Prostate gland (tissue), 2 donors: Measurements from ENCODE around the gene CELSR2. TPM values are rescaled to one million over a fixed set of nuclear protein-coding genes. Genes with fewer than 3 reads are reported as not detected.

Source experiments
- DNase-seq: peaks from one replicate; pipeline ENCODE4 v3.0.0-alpha.2; 2019; ENCODE audit warnings: low spot score
- H3K27ac ChIP-seq, 2 donors: fragments of 200-600 bp; sonication (generic); 2 replicates each; pipeline ENCODE4 v1.5.1; 2017 to 2019
- H3K27me3 ChIP-seq: fragments of 200-600 bp; sonication (generic); replicated peaks from 2 replicates; pipeline ENCODE4 v1.5.1; 2019; ENCODE audit not compliant: insufficient read depth
- H3K36me3 ChIP-seq, 2 donors: fragments of 200-600 bp; sonication (generic); 1 replicate in 1 of 2; 2 replicates in 1 of 2; pipeline versions ENCODE4 v1.5.1 to v1.8.1; 2017 to 2019
- H3K4me1 ChIP-seq: fragments of 200-600 bp; sonication (generic); replicated peaks from 2 replicates; pipeline ENCODE4 v1.5.1; 2019
- H3K4me3 ChIP-seq, 2 donors: fragments of 200-600 bp; sonication (generic); 2 replicates each; pipeline ENCODE4 v1.5.1; 2017 to 2019
- H3K9me3 ChIP-seq: fragments of 200-600 bp; sonication (generic); 2 replicates; pipeline ENCODE4 v1.5.1; 2017
- CTCF ChIP-seq, 4 experiments: fragments of 200-600 bp in 2 of 4; fragments of 450-650 bp in 2 of 4; sonication (generic) in 2 of 4; IDR thresholded peaks; 1 replicate in 3 of 4; 2 replicates in 1 of 4; pipeline ENCODE4 v1.5.1; 2016 to 2019; ENCODE audit warnings: antibody characterized with exemption in 4 of 4, mild to moderate bottlenecking in 2 of 4, moderate library complexity in 2 of 4
- POLR2A ChIP-seq: fragments of 450-650 bp; IDR thresholded peaks from one replicate; pipeline ENCODE4 v1.6.1; 2016; ENCODE audit warnings: antibody characterized with exemption, mild to moderate bottlenecking
- POLR2AphosphoS5 ChIP-seq: sonication (generic); formaldehyde crosslinking; IDR thresholded peaks from one replicate; pipeline ENCODE4 v1.6.1; 2017; ENCODE audit warnings: antibody characterized with exemption
- WGBS: methylation state at CpG from one replicate; pipeline ENCODE4 v1.1.5; 2018; 5-methylcytosine and 5-hydroxymethylcytosine counted together
- intact Hi-C: fragments of 100-400 bp; cut with DNase I; formaldehyde crosslinking; loops from one replicate; pipeline ENCODE4 v1.14.2; 2022
- total RNA-seq, 2 donors: library from RNA; depleted of rRNA; stranded (reverse); fragments of >200 nt; gene quantifications; one replicate each; pipeline ENCODE4 v1.1.0, GENCODE V29; 2016

The CELSR2 gene
- total RNA-seq, 2 donors from 2014 or later: 18.8 to 118 TPM

- Histone ChIP-seq H3K9me3 (no peaks in the 10 kb centered on the region), H3K27ac (no peak overlapping the region), H3K4me1 (no peaks in the 10 kb centered on the region), H3K4me3 (no peak overlapping the region), H3K27me3 (no peaks in the 10 kb centered on the region), H3K36me3 (no peaks in the 10 kb centered on the region)
- 93% methylated on average over 3 of the region's 3 CpGs for WGBS
- TF ChIP-seq CTCF (IDR thresholded peaks at IDR 0.05) (no peak), POLR2A (no peak), POLR2AphosphoS5 (no peak)
- no peak for DNase-seq
- intact Hi-C loops: no loop called here
These were observed 69.8 kb downstream of the CELSR2 start for GRCh38 chr1:109319114-109319513.

GRCh38 chr1:109322974-109323373 lies 73.6 kb downstream of the CELSR2 start:
- Histone ChIP-seq H3K36me3 (peaks cover 0 to 3% of the 10 kb centered on the region in 2 donors), H3K4me3 (no peak overlapping the region), H3K4me1 (no peaks in the 10 kb centered on the region), H3K27ac (no peak overlapping the region), H3K27me3 (no peaks in the 10 kb centered on the region), H3K9me3 (no peaks in the 10 kb centered on the region)
- no peak for TF ChIP-seq CTCF (IDR thresholded peaks at IDR 0.05)
- no peak for TF ChIP-seq POLR2AphosphoS5
- TF ChIP-seq POLR2A: no peak
- DNase-seq: no peak
- 92% methylated on average over 6 of the region's 6 CpGs for WGBS
- intact Hi-C loops: no loop called here

Other genes starting within 250 kb of the CELSR2 start
- 10 to 100 TPM in 1 of 2 donors, 1 to 10 TPM in 1; 6.4 to 25.7 TPM for gene WDR47, start 207.4 kb upstream of the CELSR2 start, total RNA-seq
- gene TAF13, start 173.5 kb upstream of the CELSR2 start, total RNA-seq: 10 to 100 TPM; 26.8 to 27.0 TPM
- gene TMEM167B, start 158.8 kb upstream of the CELSR2 start, total RNA-seq: 10 to 100 TPM; 37.0 to 40.7 TPM
- 100 to 1,000 TPM; 102 to 621 TPM for gene ELAPOR1, start 135.4 kb upstream of the CELSR2 start, total RNA-seq
- 100 to 1,000 TPM; 123 to 132 TPM for gene SARS1, start 35.6 kb upstream of the CELSR2 start, total RNA-seq
- gene PSRC1, start 33.6 kb downstream of the CELSR2 start, total RNA-seq: 10 to 100 TPM in 1 of 2 donors, 1 to 10 TPM in 1; 9.1 to 40.0 TPM
- not detected for gene MYBPHL, start 57.5 kb downstream of the CELSR2 start, total RNA-seq
- 100 to 1,000 TPM in 1 of 2 donors, 10 to 100 TPM in 1; 34.0 to 164 TPM for gene SORT1, start 148.4 kb downstream of the CELSR2 start, total RNA-seq
- 10 to 100 TPM; 24.6 to 31.8 TPM for gene PSMA5, start 176.9 kb downstream of the CELSR2 start, total RNA-seq
- 10 to 100 TPM in 1 of 2 donors, 1 to 10 TPM in 1; 1.3 to 48.1 TPM for gene SYPL2, start 217.0 kb downstream of the CELSR2 start, total RNA-seq
- 10 to 100 TPM in 1 of 2 donors, 1 to 10 TPM in 1; 3.0 to 29.4 TPM for gene ATXN7L2, start 234.4 kb downstream of the CELSR2 start, total RNA-seq
- gene CYB561D1, start 244.6 kb downstream of the CELSR2 start, total RNA-seq: 10 to 100 TPM; 12.0 to 12.3 TPM